HG03175 (cell line): ENCODE results near the gene RCN1.
"Not testable (repeated sequence)": the region's sequence is repeated elsewhere in the genome, so short reads cannot be mapped to it uniquely, and the experiment has no call there.

Experiments used
- ATAC-seq: cut with Tn5 transposase; IDR thresholded peaks from one replicate; pipeline ENCODE4 v1.9.1; 2021; ENCODE audit warnings: mild to moderate bottlenecking, moderate library complexity; ENCODE audit not compliant: unreplicated experiment

Gene RCN1

GRCh38 chr11:32109592-32109991 lies 18.7 kb downstream of the RCN1 start:
- no peak for ATAC-seq

GRCh38 chr11:32110795-32111194 lies 19.9 kb downstream of the RCN1 start:
- ATAC-seq, result no peak

DNA sequence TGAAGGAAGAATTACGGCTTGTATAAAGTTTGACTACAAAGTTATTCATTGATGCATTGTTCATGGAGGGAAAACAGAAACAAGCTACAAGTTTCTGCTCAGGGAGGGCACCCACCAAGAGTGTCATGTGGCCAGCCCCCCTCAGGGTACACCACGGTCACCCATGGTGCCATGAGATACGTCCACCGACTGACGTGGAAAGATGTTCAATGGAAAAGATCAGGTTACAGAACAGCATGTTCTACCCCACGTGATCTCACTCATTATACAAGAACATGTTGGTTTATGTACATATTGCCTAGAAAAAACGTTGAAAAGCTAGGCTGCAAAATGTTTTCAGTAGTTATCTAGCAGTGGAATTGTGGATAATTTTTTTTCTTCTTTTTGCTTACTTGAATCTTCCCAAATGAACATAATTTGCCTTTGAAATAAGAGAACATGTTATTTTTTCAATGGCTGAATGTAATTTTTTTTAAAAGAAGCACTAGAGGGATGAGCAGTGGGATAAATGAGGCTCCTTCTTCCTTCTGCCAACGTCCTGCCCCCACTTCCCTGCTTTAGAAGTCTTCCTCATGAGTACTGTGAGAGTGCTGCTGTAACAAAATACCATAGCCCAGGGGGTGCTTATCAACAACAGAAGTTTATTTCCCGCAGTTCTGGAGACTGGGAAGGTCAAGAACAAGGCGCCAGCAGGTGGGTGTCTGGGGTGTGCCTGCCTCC lies 22.5 kb downstream of the RCN1 start:
- ATAC-seq, result no peak

- ATAC-seq, result no peak
Observed at GRCh38 chr11:32113920-32114203, 23.0 kb downstream of the RCN1 start.

DNA sequence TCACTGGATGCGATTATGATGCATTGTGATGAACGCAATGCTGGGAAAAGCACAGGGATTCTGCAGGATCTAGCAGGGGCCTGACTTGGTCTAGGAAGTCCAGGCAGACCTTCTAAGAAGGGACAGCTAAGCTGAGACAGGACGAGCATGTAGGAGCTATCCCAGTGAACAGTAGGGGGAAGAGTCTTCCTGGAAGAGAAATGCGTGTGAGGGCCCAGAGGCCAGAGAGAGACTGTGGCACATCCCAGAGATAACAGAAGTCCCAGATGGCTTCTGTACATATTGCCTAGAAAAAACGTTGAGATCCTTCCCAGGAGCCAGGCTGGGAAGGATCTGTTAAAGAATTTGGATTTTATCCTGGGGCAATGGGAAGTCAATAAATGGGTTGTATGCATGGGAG lies 24.6 kb downstream of the RCN1 start:
- no peak for ATAC-seq

DNA sequence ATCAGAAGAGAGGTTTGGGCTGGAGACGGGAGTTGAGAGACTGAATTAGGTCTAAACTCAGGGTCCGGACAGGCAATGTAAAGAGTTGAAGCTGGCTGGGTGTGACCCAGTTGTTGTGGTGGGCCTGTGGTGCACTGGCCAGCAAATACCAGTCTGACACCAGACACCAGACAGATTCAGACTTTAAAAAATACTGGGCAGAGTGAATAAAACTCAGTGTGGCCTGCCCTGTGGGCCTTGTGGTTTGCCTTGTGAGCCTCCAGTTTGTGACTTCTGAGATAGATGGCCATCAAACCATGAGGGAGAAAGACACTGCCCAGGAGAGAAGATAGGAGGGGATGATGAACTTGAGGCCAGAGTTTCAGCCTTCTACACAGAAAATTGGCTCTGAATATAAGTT lies 25.8 kb downstream of the RCN1 start:
- no peak for ATAC-seq

- no peak for ATAC-seq
Observed at GRCh38 chr11:32118025-32118974, 27.4 kb downstream of the RCN1 start.

- ATAC-seq, result not testable (repeated sequence)
Observed at GRCh38 chr11:32119139-32119538, 28.3 kb downstream of the RCN1 start.

DNA sequence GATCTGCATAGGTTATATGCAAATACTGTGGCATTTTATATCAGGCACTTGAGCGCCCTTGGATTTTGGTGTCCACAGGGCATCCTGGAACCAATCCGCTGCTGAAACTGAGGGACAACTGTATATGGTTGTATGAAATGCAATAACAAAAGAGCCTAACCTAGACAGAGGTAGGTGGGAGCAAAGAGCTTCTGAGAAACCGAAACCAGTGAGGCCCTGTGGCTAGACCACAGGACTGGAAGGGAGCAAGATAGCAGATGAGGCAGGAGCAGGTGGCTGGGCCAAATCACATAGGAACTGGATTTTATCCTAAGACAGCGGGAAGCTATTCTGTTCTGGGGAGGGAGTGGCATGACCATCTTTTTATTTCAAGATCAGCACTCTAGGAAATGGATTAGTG lies 30.1 kb downstream of the RCN1 start:
- no peak for ATAC-seq

GRCh38 chr11:32122200-32122599 lies 31.3 kb downstream of the RCN1 start:
- ATAC-seq, result no peak

- no peak for ATAC-seq
Observed at GRCh38 chr11:32131321-32131720, 40.4 kb downstream of the RCN1 start.

DNA sequence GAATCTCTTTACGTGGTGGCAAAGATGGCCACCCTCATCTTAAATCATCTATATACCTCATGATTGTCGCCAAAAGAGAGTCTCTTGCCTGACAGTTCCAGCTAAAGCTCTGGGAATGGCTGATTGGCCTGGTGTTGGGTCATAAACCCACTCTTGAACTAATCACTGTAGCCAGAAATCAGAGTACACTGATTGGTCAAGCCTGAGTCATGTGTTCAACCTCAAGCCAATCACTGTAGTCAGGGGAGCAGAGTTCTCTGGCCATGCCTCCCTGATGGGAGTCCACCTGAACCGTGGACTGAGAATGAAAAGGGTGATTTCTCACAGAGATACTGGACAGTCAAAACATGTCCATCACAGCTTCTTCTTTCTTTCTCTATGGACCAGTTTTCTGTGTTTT lies 45.8 kb downstream of the RCN1 start:
- ATAC-seq, result no peak

- no peak for ATAC-seq
Observed at GRCh38 chr11:32137263-32137662, 46.4 kb downstream of the RCN1 start.

DNA sequence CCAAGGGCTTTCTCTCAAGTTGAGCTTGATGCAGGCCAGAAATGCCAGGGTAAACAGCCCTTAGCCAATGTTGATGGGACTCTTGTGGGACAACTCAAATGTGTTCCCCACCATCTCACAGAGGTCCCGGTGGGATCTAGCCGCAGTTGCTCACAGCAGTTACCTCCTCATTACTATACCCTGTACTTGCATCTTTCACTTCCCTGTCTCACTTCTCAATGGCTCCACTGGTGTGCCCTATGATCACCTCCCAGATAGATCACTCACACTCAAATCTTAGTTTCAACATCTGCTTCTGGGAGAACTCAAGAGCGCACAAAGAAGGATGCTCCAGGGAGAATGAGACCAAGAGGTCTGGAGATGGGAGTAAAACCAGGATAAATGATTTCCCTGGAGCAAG lies 47.0 kb downstream of the RCN1 start:
- ATAC-seq, result no peak

DNA sequence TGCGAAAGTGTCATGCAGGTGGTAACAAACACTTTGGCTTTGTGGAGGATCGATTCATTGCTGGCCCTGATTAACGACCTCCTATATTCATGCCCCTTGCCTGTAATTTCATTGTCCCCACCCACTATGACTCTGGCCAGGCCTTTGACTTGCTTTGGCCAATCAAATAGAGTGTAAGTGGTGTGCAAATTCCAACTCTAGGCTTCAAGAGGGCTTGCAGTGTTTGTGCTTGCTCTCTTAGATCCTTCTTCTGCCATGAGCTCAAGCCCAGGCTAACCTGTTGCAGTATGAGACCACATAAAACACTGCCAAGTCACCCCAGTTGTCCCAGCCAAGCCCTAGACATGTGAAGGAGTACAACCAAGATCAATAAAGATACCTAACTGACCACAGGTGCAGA lies 48.0 kb downstream of the RCN1 start:
- ATAC-seq, result no peak

DNA sequence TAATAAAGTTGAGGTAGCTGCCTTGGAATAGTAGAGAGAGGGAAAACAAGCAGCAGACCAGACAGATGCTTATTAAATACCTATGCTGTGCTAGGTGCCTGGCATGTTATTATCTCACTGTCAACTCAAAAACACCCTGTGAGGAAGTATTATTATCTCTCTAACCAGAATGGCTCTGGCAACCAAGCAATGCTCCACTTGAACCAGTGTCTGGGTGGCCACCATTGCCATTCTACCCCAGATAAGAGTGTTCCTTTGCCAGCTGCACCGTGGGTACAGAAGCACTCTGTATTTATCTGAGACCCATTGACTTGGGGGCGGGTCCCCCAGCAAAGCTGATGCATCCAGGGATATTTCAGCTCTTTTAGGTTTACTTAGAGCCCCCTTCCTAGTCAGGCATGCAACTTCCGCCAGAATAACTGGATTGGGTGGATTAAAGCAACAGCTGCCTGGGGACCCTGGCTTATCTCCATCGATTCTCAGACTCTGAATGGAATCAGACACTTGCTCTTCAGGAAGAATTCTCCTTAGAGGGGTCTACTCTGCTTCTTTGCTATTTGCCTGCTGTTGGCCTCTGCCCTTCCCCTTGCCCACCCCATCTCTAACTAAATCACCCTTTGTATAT lies 49.1 kb downstream of the RCN1 start:
- no peak for ATAC-seq

GRCh38 chr11:32141745-32142546 lies 51.1 kb downstream of the RCN1 start:
- no peak for ATAC-seq

DNA sequence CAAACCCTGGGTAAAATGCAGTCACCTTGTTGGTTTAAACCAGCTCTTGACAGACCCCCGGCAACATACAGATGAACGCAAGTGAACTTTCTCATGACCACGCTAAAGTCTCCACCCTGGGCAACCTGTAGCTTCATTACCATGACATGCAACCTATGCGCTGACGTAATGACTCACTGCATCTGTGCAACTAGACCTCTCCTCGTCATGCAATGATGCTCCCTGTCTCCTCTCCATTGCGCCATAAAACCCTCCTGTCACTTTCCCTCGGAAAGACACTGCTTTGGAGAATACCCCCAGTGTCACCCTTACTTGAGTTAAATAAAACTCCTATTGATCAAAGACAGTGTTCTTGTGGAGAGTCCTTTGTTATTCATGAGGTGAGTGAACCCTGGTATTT lies 52.5 kb downstream of the RCN1 start:
- ATAC-seq, result no peak

DNA sequence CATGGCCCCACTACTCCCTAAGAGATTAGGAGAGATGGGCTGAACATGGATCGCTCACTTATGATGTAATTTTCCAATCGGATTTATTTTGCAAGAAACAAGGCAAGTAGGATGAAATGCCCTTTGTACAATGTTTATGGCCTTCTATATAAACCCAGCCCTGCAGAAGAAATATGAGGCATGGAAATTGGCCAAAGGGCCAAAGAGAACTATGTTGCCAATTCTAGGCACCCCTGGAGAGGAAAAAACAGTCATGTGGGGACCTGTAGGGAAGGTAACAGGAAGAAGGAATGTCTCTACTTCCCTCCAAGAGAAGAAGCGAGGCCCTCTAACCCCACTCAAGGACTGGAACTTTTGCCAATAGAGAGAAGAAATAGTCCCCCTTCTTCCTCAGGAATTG lies 54.4 kb downstream of the RCN1 start:
- ATAC-seq, result no peak

DNA sequence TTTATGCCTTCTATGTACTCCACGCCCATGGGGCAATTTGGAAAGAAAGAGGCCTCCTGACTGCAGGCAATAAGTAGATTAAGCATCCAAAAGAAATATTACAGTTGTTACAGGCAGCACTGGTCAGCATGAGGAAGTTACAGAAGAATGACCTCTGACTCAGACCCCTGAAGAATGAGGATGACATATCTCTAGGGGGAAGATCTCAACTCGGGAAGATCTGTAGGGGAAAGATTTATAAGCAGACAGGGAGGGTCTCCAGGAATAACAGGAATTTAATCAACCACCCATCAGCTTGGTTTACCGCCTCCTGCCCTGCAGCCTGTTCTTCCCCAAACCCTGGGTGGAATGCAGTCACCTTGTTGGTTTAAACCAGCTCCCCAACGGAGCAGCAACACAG lies 58.0 kb downstream of the RCN1 start:
- ATAC-seq, result no peak

- no peak for ATAC-seq
Observed at GRCh38 chr11:32149748-32150147, 58.9 kb downstream of the RCN1 start.
